ENCODE data around the gene LSM14B.

DNA sequence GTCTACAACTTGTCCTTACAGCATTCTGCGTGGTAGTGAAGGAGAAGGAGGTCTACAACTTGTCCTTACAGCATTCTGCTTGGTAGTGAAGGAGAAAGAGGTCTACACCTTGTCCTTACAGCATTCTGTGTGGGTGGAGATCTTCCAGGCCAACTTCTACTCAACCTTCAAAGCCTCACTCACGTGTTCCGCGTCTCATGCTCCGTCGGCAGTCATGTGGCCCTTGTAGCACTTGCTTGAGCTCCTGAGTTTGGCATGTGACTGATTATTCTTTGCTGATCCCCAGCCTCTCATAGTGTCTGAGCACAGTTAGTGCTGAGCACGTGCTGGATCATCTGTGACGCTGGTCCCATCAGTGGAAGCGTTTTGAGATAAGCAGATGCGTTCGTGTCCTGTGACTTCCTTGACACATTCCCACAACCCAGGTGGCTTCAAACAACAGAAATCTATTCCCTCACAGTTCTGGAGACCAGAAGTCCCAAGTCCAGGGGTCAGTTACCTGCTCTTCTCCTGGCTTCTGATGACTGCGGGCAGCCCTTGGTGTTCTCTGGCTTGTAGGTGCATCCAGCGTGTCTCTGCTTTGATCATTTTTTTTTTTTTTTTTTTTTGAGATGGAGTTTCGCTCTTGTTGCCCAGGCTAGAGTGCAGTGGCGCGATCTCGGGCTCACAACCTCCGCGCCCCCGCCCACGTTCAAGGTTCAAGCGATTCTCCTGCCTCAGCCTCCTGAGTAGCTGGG is 23.9 kb downstream of the LSM14B start:
- TF ChIP-seq ISL1 (CRISPR knock-in tag; IDR thresholded peaks at IDR 0.05) = no peak
- TF ChIP-seq SNAI2 (CRISPR knock-in tag; IDR thresholded peaks at IDR 0.05) = no peak
- TF ChIP-seq, protein P1, sequence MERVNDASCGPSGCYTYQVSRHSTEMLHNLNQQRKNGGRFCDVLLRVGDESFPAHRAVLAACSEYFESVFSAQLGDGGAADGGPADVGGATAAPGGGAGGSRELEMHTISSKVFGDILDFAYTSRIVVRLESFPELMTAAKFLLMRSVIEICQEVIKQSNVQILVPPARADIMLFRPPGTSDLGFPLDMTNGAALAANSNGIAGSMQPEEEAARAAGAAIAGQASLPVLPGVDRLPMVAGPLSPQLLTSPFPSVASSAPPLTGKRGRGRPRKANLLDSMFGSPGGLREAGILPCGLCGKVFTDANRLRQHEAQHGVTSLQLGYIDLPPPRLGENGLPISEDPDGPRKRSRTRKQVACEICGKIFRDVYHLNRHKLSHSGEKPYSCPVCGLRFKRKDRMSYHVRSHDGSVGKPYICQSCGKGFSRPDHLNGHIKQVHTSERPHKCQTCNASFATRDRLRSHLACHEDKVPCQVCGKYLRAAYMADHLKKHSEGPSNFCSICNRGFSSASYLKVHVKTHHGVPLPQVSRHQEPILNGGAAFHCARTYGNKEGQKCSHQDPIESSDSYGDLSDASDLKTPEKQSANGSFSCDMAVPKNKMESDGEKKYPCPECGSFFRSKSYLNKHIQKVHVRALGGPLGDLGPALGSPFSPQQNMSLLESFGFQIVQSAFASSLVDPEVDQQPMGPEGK (CRISPR knock-in tag; IDR thresholded peaks at IDR 0.05; ENCODE audit: borderline replicate concordance) = no peak
- TF ChIP-seq ZC3H10 (CRISPR knock-in tag; IDR thresholded peaks at IDR 0.05) = no peak
- TF ChIP-seq, protein P2, sequence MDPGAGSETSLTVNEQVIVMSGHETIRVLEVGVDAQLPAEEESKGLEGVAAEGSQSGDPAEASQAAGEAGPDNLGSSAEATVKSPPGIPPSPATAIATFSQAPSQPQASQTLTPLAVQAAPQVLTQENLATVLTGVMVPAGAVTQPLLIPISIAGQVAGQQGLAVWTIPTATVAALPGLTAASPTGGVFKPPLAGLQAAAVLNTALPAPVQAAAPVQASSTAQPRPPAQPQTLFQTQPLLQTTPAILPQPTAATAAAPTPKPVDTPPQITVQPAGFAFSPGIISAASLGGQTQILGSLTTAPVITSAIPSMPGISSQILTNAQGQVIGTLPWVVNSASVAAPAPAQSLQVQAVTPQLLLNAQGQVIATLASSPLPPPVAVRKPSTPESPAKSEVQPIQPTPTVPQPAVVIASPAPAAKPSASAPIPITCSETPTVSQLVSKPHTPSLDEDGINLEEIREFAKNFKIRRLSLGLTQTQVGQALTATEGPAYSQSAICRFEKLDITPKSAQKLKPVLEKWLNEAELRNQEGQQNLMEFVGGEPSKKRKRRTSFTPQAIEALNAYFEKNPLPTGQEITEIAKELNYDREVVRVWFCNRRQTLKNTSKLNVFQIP (CRISPR knock-in tag; IDR thresholded peaks at IDR 0.05; ENCODE audit: borderline replicate concordance, low read depth) = no peak
- no peak for TF ChIP-seq ARNTL (CRISPR knock-in tag; IDR thresholded peaks at IDR 0.05; ENCODE audit: borderline replicate concordance, low read depth)
- TF ChIP-seq, protein P3, sequence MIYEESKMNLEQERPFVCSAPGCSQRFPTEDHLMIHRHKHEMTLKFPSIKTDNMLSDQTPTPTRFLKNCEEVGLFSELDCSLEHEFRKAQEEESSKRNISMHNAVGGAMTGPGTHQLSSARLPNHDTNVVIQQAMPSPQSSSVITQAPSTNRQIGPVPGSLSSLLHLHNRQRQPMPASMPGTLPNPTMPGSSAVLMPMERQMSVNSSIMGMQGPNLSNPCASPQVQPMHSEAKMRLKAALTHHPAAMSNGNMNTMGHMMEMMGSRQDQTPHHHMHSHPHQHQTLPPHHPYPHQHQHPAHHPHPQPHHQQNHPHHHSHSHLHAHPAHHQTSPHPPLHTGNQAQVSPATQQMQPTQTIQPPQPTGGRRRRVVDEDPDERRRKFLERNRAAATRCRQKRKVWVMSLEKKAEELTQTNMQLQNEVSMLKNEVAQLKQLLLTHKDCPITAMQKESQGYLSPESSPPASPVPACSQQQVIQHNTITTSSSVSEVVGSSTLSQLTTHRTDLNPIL (CRISPR knock-in tag; IDR thresholded peaks at IDR 0.05; ENCODE audit: low read depth) = no peak
- no peak for TF ChIP-seq RARB (CRISPR knock-in tag; IDR thresholded peaks at IDR 0.05)
- no peak for TF ChIP-seq ZNF70 (CRISPR knock-in tag; IDR thresholded peaks at IDR 0.05)
- TF ChIP-seq ESRRG (CRISPR knock-in tag; IDR thresholded peaks at IDR 0.05) = no peak
- TF ChIP-seq GLIS3 (CRISPR knock-in tag; IDR thresholded peaks at IDR 0.05) = no peak
- no peak for TF ChIP-seq PPARA (CRISPR knock-in tag; IDR thresholded peaks at IDR 0.05; ENCODE audit: borderline replicate concordance)

Measured in SK-N-SH treated with all-trans-retinoic acid at 6 μM for 48 hours (cell line).